Body of pancreas (tissue), 4 donors: ENCODE results near the gene SRPK1. TPM values are rescaled to one million over a fixed set of nuclear protein-coding genes. Genes with fewer than 3 reads are reported as not detected.

Experiments
- ATAC-seq: fragments of 150-250 bp; one replicate; pipeline ENCODE4 v1.9.1; 2016
- DNase-seq, 4 donors: peaks; one replicate each; pipeline ENCODE4 v3.0.0-alpha.2; 2019
- H3K27ac ChIP-seq, 4 donors: fragments of 200-600 bp; sonication (generic); 1 replicate in 3 of 4; 2 replicates in 1 of 4; pipeline versions ENCODE4 v1.5.1 to v1.6.1; 2016 to 2019; ENCODE audit warnings: mild to moderate bottlenecking in 1 of 4, mixed read lengths in 1 of 4, moderate library complexity in 1 of 4
- H3K27me3 ChIP-seq, 2 donors: fragments of 200-600 bp; sonication (generic); one replicate each; pipeline ENCODE4 v1.6.0; 2016; ENCODE audit warnings: mild to moderate bottlenecking in 1 of 2
- H3K36me3 ChIP-seq, 2 donors: fragments of 200-600 bp; sonication (generic); replicated peaks in 1 of 2; 2 replicates each; pipeline ENCODE4 v1.5.1; 2016; ENCODE audit warnings: low read depth in 2 of 2; ENCODE audit not compliant: insufficient read depth in 1 of 2
- H3K4me1 ChIP-seq: fragments of 200-600 bp; sonication (generic); one replicate; pipeline ENCODE4 v1.6.0; 2016
- H3K4me3 ChIP-seq, 2 donors: fragments of 200-600 bp; sonication (generic); 1 replicate in 1 of 2; 2 replicates in 1 of 2; pipeline ENCODE4 v1.5.1; 2016 to 2019
- H3K9me3 ChIP-seq, 3 donors: fragments of 200-600 bp; sonication (generic); 1 replicate in 2 of 3; 2 replicates in 1 of 3; pipeline ENCODE4 v1.5.1; 2016
- POLR2A ChIP-seq, 3 donors: fragments of 450-650 bp; IDR thresholded peaks; one replicate each; pipeline ENCODE4 v1.6.1; 2016; ENCODE audit warnings: antibody characterized with exemption in 3 of 3, mild to moderate bottlenecking in 2 of 3
- WGBS, 2 donors: methylation state at CpG; one replicate each; pipeline ENCODE4 v1.1.5; 2017; 5-methylcytosine and 5-hydroxymethylcytosine counted together
- intact Hi-C: fragments of 100-400 bp; cut with DNase I; formaldehyde crosslinking; loops from one replicate; pipeline ENCODE4 v1.15.1; 2023
- total RNA-seq, 2 donors: library from RNA; depleted of rRNA; stranded (reverse); fragments of >200 nt; gene quantifications; one replicate each; pipeline ENCODE4 v1.1.0, GENCODE V29; 2016
- TF ChIP-seq, protein P1 (sequence below), 7 experiments: fragments of 450-650 bp in 4 of 7; fragments of 200-600 bp in 3 of 7; sonication (generic) in 3 of 7; IDR thresholded peaks; one replicate each; pipeline ENCODE4 v1.5.1; 2016 to 2019; ENCODE audit warnings: antibody characterized with exemption in 7 of 7

SRPK1 gene
- total RNA-seq, result 10 to 100 TPM; 30.4 to 80.4 TPM

DNA sequence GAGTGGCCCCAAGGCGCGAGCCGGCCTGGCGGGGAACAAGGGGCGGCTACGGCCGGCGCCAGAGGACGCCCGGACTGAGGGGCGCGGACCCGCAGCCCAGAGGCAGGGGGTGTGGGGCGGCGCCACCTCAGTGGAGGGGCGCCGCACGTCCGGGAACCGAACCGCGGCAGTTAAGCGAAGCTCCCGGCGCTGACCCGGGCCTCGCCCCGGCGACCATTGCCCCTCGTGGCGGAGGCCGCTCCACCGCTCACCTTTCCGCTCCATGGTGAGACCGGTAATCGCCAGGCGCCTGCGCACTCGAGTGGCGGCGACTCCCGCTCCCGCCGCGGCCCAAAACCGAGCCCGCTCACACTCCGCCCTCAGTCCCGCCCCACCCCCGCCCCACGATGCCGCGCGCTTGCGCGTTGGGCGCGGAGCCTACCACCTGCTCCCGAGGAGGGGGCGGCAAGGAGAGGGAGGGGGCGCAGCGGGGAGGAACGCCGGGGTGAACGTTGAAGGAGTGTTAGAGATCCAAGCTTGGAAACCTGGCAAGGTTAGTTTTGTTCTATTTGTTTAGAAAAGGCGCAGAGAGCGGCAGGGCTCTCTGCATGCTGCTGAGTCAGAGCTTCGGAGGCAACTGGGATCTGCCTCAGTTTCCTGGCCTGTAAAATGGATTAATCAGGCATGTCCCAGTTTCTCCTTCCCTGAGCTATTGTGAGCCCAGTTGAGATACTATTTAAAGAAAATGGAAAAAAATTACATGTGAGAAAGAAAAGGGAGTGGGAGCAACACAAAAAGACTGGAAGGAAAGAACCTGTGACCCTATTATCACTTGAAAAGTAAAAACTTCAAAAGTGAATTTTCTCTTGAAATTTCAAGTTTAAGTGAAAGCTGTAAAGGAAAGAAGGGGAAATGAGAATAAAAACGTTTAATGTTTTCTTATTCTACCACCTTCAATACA lies at the start of gene SRPK1:
TSS of gene SRPK1 (minus strand) at position 306 of the 940 bp plus-strand sequence. CDS start at position 264, 42 bp downstream.
- ATAC-seq, result peak; percentile 93
- 0 to 1% methylated on average over 7 to 64 of the region's 69 CpGs for WGBS, 2 donors
- no peaks in the 10 kb centered on the region for H3K36me3 ChIP-seq
- DNase-seq, result peak; percentile 92 to 95 (median 94)
- peak; percentile 73 to 83 (median 83) for TF ChIP-seq POLR2A (IDR thresholded peaks at IDR 0.05)
- TF ChIP-seq, protein P1, sequence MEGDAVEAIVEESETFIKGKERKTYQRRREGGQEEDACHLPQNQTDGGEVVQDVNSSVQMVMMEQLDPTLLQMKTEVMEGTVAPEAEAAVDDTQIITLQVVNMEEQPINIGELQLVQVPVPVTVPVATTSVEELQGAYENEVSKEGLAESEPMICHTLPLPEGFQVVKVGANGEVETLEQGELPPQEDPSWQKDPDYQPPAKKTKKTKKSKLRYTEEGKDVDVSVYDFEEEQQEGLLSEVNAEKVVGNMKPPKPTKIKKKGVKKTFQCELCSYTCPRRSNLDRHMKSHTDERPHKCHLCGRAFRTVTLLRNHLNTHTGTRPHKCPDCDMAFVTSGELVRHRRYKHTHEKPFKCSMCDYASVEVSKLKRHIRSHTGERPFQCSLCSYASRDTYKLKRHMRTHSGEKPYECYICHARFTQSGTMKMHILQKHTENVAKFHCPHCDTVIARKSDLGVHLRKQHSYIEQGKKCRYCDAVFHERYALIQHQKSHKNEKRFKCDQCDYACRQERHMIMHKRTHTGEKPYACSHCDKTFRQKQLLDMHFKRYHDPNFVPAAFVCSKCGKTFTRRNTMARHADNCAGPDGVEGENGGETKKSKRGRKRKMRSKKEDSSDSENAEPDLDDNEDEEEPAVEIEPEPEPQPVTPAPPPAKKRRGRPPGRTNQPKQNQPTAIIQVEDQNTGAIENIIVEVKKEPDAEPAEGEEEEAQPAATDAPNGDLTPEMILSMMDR (IDR thresholded peaks at IDR 0.05), result no peak
- H3K9me3 ChIP-seq, result no peaks in the 10 kb centered on the region
- peaks cover 40% of the 10 kb centered on the region for H3K4me1 ChIP-seq
- H3K27me3 ChIP-seq, result no peaks in the 10 kb centered on the region
- peak within 1 kb of the TSS; percentile 71 to 86 (median 80) for H3K27ac ChIP-seq
- peak within 1 kb of the TSS; percentile 44 to 47 for H3K4me3 ChIP-seq
- intact Hi-C loops, result no loop called here

DNA sequence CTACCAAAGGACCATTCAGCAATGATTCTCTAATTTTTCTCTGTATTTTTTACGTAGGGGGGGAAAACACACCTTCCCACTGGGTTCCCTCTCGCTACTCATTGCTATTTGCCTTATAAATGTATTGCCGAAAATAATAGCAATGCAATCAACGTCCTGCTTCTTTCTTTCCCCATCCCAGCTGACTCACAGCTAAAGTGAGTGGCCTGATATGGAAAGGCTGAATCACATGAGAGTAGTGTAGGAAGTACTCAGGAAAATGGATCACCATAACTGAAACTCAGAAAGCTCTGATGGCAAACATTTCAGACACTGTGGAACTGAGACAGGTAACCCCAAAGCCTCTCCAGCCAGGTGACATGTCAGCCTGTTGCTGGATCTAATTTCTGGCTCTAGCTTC lies 49.3 kb upstream of the SRPK1 start:
- 83 to 91% methylated on average over 4 of the region's 4 CpGs for WGBS, 2 donors
- TF ChIP-seq POLR2A (IDR thresholded peaks at IDR 0.05), result no peak
- TF ChIP-seq, protein P1 (IDR thresholded peaks at IDR 0.05), result no peak
- no peak overlapping the region for H3K4me3 ChIP-seq
- no peaks in the 10 kb centered on the region for H3K27me3 ChIP-seq
- intact Hi-C loops, result no loop called here
- ATAC-seq (no peak), DNase-seq (no peak)
- H3K36me3 ChIP-seq, result no peaks in the 10 kb centered on the region
- no peaks in the 10 kb centered on the region for H3K9me3 ChIP-seq
- H3K27ac ChIP-seq, result no peak overlapping the region
- H3K4me1 ChIP-seq, result peaks cover 9% of the 10 kb centered on the region

DNA sequence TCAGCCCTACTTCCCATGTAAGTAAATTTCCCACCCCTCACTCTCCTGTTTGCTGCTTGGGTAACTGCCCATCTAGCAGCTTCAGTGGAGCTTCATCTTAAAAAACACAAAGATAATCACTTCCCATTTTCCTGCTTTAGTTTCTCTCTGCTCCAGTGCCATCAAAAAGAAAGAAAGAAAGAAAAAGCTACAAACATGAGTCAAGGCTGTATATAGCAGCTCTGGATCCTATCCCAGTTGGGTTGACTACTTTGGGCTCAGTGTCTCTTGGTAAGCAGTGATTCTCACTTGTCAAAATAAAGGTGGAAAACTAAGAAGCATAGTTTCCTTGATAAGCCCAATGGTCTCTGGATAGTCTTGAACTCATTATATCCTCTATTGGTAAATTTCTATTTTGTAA lies 48.7 kb upstream of the SRPK1 start:
- H3K9me3 ChIP-seq, result no peaks in the 10 kb centered on the region
- H3K4me3 ChIP-seq, result no peak overlapping the region
- DNase-seq (no peak), ATAC-seq (no peak)
- H3K36me3 ChIP-seq, result no peaks in the 10 kb centered on the region
- H3K27me3 ChIP-seq, result no peaks in the 10 kb centered on the region
- TF ChIP-seq, protein P1 (IDR thresholded peaks at IDR 0.05), result no peak
- no peak for TF ChIP-seq POLR2A (IDR thresholded peaks at IDR 0.05)
- H3K27ac ChIP-seq, result no peak overlapping the region
- H3K4me1 ChIP-seq, result peaks cover 9% of the 10 kb centered on the region
- intact Hi-C loops, result no loop called here

DNA sequence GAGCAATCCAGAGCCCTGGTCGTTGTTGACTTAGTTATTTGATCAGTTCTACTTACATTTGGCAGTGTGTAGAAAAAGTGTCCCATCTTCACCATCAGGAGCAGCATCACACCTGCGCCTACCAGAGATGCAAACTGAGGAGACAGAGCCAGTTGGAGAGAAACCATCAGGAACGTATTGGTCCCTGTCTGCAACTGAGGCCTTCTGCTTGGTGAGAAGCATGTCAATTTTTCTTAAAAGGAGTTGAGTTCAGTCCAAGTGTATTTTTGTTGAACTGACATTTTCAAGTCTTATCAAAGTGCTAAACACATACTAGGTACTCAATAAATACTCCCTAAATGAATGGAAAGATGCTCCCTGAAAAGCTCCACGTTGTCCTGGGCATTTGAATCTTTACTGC lies 47.9 kb upstream of the SRPK1 start:
- no peak for DNase-seq
- intact Hi-C loops, result no loop called here
- WGBS, 2 donors, result 88 to 93% methylated on average over 4 of the region's 4 CpGs

More for the DNA sequence above, 47.9 kb upstream of the SRPK1 start:
- ATAC-seq, result no peak
- H3K4me1 ChIP-seq, result peaks cover 9% of the 10 kb centered on the region
- H3K4me3 ChIP-seq, result no peak overlapping the region
- no peak for TF ChIP-seq POLR2A (IDR thresholded peaks at IDR 0.05)
- TF ChIP-seq, protein P1 (IDR thresholded peaks at IDR 0.05), result no peak
- H3K9me3 ChIP-seq, result no peaks in the 10 kb centered on the region
- H3K27ac ChIP-seq, result no peak overlapping the region
- no peaks in the 10 kb centered on the region for H3K36me3 ChIP-seq
- H3K27me3 ChIP-seq, result no peaks in the 10 kb centered on the region
